K562 (cell line): ENCODE results near the gene TEX264. TPM values are rescaled to one million over a fixed set of nuclear protein-coding genes. Genes with fewer than 3 reads are reported as not detected.

Experiments used
- ATAC-seq: fragments of 200-7000 bp; cut with Tn5 transposase; 3 replicates; pipeline ENCODE4 v1.9.1; 2020; ENCODE audit warnings: moderate library complexity
- BruUV-seq: library from RNA; stranded (reverse); fragments of 400-500 nt; replicated peaks from 2 replicates; lab custom pipeline; 2021; lab: Mats Ljungman, UMichigan
- CTCF ChIA-PET: fragments of 300-600 bp; formaldehyde crosslinking; extraction: SDS; loops from one replicate; lab custom pipeline; 2021; ENCODE audit warnings: low intra/inter-chr PET ratio; lab: Yijun Ruan, JAX
- POLR2A ChIA-PET: fragments of 300-600, 350-650 bp; sonication (Branson Sonifier 250); formaldehyde crosslinking; extraction: SDS; loops from one replicate; lab custom pipeline; 2021; ENCODE audit warnings: antibody characterized with exemption, inconsistent platforms; lab: Yijun Ruan, JAX
- DNase-seq, 4 experiments: peaks; one replicate each; pipeline versions ENCODE4 v3.0.0 to v3.0.0-alpha.2; 2011 to 2018; ENCODE audit warnings: low spot score in 3 of 4, mixed read lengths in 3 of 4; ENCODE audit errors: extremely low read depth in 1 of 4
- FAIRE-seq: peaks from 2 replicates; lab custom pipeline; 2011; peaks lifted over from hg19 to GRCh38; lab: Jason Lieb, UNC
- H2AFZ ChIP-seq: 2 replicates; pipeline ENCODE4 v1.6.0; 2011; ENCODE audit warnings: low read depth, low read length, control low read depth, inconsistent platforms
- H3K27ac ChIP-seq: fragments of 200-600 bp; 3 replicates; pipeline ENCODE4 v1.8.0; 2011; ENCODE audit warnings: low read depth, mild to moderate bottlenecking, control low read depth, inconsistent platforms, low read length, moderate library complexity, mixed read lengths; ENCODE audit errors: extremely low read depth
- H3K27me3 ChIP-seq, 2 experiments: fragments of 300-600 bp in 1 of 2; 2 replicates in 1 of 2; 3 replicates in 1 of 2; pipeline versions ENCODE4 v1.6.0 to v1.8.0; 2011; ENCODE audit warnings: inconsistent platforms in 2 of 2, low read length in 2 of 2, mild to moderate bottlenecking in 1 of 2, mixed read lengths in 1 of 2, moderate library complexity in 1 of 2; ENCODE audit not compliant: control insufficient read depth in 2 of 2, insufficient read depth in 2 of 2
- H3K36me3 ChIP-seq: fragments of 300-600 bp; 3 replicates; pipeline ENCODE4 v1.8.0; 2011; ENCODE audit warnings: mild to moderate bottlenecking, low read length, inconsistent platforms; ENCODE audit not compliant: control insufficient read depth, insufficient read depth
- H3K4me1 ChIP-seq, 2 experiments: fragments of 200-600 bp in 1 of 2; replicated peaks in 1 of 2; 2 replicates in 1 of 2; 3 replicates in 1 of 2; pipeline versions ENCODE4 v1.5.1 to v1.8.0; 2011; ENCODE audit warnings: inconsistent platforms in 2 of 2, low read length in 2 of 2, mild to moderate bottlenecking in 1 of 2, mixed read lengths in 1 of 2, moderate library complexity in 1 of 2; ENCODE audit not compliant: control insufficient read depth in 2 of 2, insufficient read depth in 2 of 2
- H3K4me2 ChIP-seq: 2 replicates; pipeline ENCODE4 v1.6.1; 2011; ENCODE audit warnings: low read length, control low read depth, inconsistent platforms, mixed read lengths; ENCODE audit not compliant: insufficient read depth
- H3K4me3 ChIP-seq: fragments of 200-600 bp; sonication (generic), shearing (Covaris generic); 2 replicates; pipeline ENCODE4 v1.5.1; 2016; ENCODE audit warnings: control low read depth, inconsistent platforms
- H3K79me2 ChIP-seq: fragments of 200-600 bp; 3 replicates; pipeline ENCODE4 v1.8.0; 2011; ENCODE audit warnings: low read length, inconsistent platforms; ENCODE audit not compliant: control insufficient read depth, insufficient read depth
- H3K9ac ChIP-seq, 2 experiments: 2 replicates each; pipeline versions ENCODE4 v1.6.0 to v1.6.1; 2011; ENCODE audit warnings: low read depth in 2 of 2, low read length in 2 of 2, control low read depth in 1 of 2, inconsistent platforms in 1 of 2, mild to moderate bottlenecking in 1 of 2, mixed read lengths in 1 of 2; ENCODE audit not compliant: insufficient read depth in 1 of 2
- H3K9me1 ChIP-seq: one replicate; pipeline ENCODE4 v1.6.0; 2011; ENCODE audit warnings: inconsistent platforms, mild to moderate bottlenecking, low read length, moderate library complexity; ENCODE audit not compliant: control insufficient read depth, insufficient read depth
- H3K9me3 ChIP-seq: replicated peaks from 2 replicates; pipeline ENCODE4 v1.5.1; 2011; ENCODE audit warnings: low read depth, low read length, inconsistent platforms; ENCODE audit not compliant: control insufficient read depth, insufficient read depth
- H4K20me1 ChIP-seq: replicated peaks from 2 replicates; pipeline ENCODE4 v1.6.1; 2011; ENCODE audit warnings: low read length, inconsistent platforms, mixed read lengths; ENCODE audit not compliant: control insufficient read depth, insufficient read depth
- CBFA2T2 ChIP-seq: fragments of 450-650 bp; conservative IDR thresholded peaks from 2 replicates; pipeline ENCODE4 v1.6.1; 2017; ENCODE audit warnings: mild to moderate bottlenecking
- HDAC8 ChIP-seq: fragments of 450-650 bp; IDR thresholded peaks from 2 replicates; pipeline ENCODE4 v1.6.1; 2016; ENCODE audit warnings: mild to moderate bottlenecking, missing genetic modification characterization, moderate library complexity, missing compliant biosample characterization
- HIVEP1 ChIP-seq: fragments of 250-450 bp; sonication (Bioruptor Pico); IDR thresholded peaks from 2 replicates; pipeline ENCODE4 v1.4.0; 2020; ENCODE audit warnings: mild to moderate bottlenecking
- MAFG ChIP-seq: fragments of 450-650 bp; conservative IDR thresholded peaks from 2 replicates; pipeline ENCODE4 v1.6.1; 2016; ENCODE audit warnings: missing genetic modification characterization, missing compliant biosample characterization
- SMARCA4 ChIP-seq: fragments of 450-650 bp; IDR thresholded peaks from 2 replicates; pipeline ENCODE4 v1.6.1; 2016
- ZNF695 ChIP-seq: fragments of 450-650 bp; formaldehyde crosslinking; IDR thresholded peaks from 2 replicates; pipeline ENCODE4 v1.4.0; 2020; ENCODE audit warnings: mild to moderate bottlenecking, moderate library complexity
- ZNF778 ChIP-seq: fragments of 450-650 bp; formaldehyde crosslinking; IDR thresholded peaks from 2 replicates; pipeline ENCODE4 v1.4.0; 2020; ENCODE audit warnings: mild to moderate bottlenecking, moderate library complexity
- whole genome bisulfite sequencing: fragments of 100-300 bp; shearing (Covaris generic); methylation state at CpG from one replicate; pipeline ENCODE4 v1.1.6; 2016; ENCODE audit warnings: low coverage, mixed read lengths; ENCODE audit not compliant: insufficient coverage; ENCODE audit errors: missing lambda C conversion rate; 5-methylcytosine and 5-hydroxymethylcytosine counted together
- in situ Hi-C: fragments of 300-500 bp; cut with MboI; formaldehyde crosslinking; loops from 4 replicates; pipeline ENCODE4 v1.15.0; 2018; ENCODE audit warnings: inconsistent platforms, mixed read lengths
- intact Hi-C: fragments of 100-400 bp; cut with micrococcal nuclease; formaldehyde crosslinking; loops from 2 replicates; pipeline ENCODE4 v1.14.2; 2022
- polyA plus RNA-seq, 8 experiments: library from polyadenylated mRNA; depleted of rRNA in 4 of 8; stranded (reverse) in 5 of 8; unstranded in 3 of 8; fragments of >200 nt; fragmentation: Nextera tagmentation in 2 of 8; fragmentation: Illumina TruSeq in 1 of 8; extraction: Ambion mirVana in 2 of 8; extraction: Trizol in 1 of 8; gene quantifications; 2 replicates each; pipeline versions ENCODE4 v1.2.1 to v1.2.3, GENCODE V29; 2011 to 2014; ENCODE audit warnings: inconsistent platforms in 1 of 8, missing spikeins in 1 of 8
- total RNA-seq, 7 experiments: library from RNA; depleted of rRNA in 6 of 7; stranded (reverse); fragments of >200 nt in 6 of 7; fragmentation: Illumina TruSeq in 2 of 7; extraction: Trizol in 2 of 7; gene quantifications; 2 replicates each; pipeline versions ENCODE4 v1.2.1 to v1.2.3, GENCODE V29; 2011 to 2021; ENCODE audit warnings: low replicate concordance in 1 of 7

Gene TEX264
- total and polyA plus RNA-seq, 9 of the 15 experiments (the other 6 are each of a cell fraction or from before 2014, with no cell fraction given): 4.1 to 47.0 (median 31.0) TPM

- Histone ChIP-seq H3K4me1 (peaks cover 21 to 26% of the 10 kb centered on the region in 2 experiments; a peak in 4 of 5 replicates), H3K4me3 (no peak overlapping the region), H3K27me3 (no peaks in the 10 kb centered on the region), H2AFZ (no peak overlapping the region), H4K20me1 (no peaks in the 10 kb centered on the region), H3K79me2 (peaks cover 10% of the 10 kb centered on the region; the same call in 2 of the 3 replicates), H3K27ac (no peak overlapping the region), H3K9me3 (no peaks in the 10 kb centered on the region), H3K4me2 (no peak overlapping the region), H3K36me3 (peaks cover 10% of the 10 kb centered on the region; the same call in 1 of the 3 replicates), H3K9me1 (no peaks in the 10 kb centered on the region), H3K9ac (no peak overlapping the region)
- in situ Hi-C loops (no loop called here), intact Hi-C loops (no loop called here)
- WGBS: 85% methylated on average over 4 of the region's 4 CpGs
- TF ChIP-seq SMARCA4 (no peak), HIVEP1 (CRISPR knock-in tag) (no peak), ZNF695 (CRISPR knock-in tag) (no peak), ZNF778 (CRISPR knock-in tag) (no peak), MAFG (tag) (no peak), HDAC8 (no peak), CBFA2T2 (no peak)
- ChIA-PET CTCF (no interaction called here), POLR2A (interaction anchor here (0.7 to 2.8 kb wide), 4 partner anchors 9 to 1040 kb away, joined by 3 to 19 read pairs (median 4); partner anchors contain the start of gene DCAF1)
- ATAC-seq: no peak
- no peak for FAIRE-seq
- no TSS peak for BruUV-seq
- no peak for DNase-seq
Measured at GRCh38 chr3:51673181-51673801, 2.2 kb downstream of the TEX264 start.
